NCI-H2171 (cell line): Measurements from ENCODE around the gene SLC41A3.
"Not testable (repeated sequence)": the region's sequence is repeated elsewhere in the genome, so short reads cannot be mapped to it uniquely, and the experiment has no call there.

ENCODE experiments used
- DNase-seq: peaks from one replicate; lab custom pipeline; 2025; lab: John Stamatoyannopoulos, UW

The SLC41A3 gene

DNA sequence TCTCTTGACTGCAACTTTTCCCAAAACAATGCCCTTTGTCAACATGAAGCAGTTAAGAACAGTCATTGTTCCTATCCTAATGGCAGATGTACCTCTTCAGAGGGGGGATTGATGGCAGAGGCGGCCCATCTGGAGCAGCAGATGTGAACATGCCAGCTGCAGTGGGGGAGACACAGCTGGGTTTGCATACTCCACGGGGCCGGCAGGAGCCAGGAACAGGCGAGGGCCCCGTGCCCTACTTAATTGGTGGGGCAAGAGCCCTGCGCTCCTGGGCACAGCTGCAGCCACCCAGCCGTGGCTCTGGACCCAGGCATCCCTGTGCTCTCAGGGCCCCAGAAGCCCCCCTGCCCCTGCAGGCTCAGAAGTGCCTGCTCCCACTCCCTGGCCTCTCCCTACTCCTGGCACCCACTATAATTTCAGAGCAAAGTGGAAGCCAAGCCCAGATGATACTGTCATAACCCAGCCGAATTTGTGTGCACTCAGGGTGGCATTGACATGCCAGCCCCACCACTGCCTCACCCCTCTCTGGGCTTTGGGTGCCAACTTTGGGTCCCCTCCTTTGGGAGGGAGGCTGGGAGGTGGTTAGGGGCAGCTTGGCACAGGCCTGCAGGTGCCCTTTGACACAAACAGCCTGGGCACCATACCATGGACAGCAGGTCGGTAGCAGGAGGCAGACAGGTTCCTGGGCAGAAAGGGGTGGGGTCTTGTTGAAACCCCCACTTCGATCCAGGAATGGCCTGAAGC lies 80.3 kb downstream of the SLC41A3 start:
- peak; percentile 39 for DNase-seq

DNA sequence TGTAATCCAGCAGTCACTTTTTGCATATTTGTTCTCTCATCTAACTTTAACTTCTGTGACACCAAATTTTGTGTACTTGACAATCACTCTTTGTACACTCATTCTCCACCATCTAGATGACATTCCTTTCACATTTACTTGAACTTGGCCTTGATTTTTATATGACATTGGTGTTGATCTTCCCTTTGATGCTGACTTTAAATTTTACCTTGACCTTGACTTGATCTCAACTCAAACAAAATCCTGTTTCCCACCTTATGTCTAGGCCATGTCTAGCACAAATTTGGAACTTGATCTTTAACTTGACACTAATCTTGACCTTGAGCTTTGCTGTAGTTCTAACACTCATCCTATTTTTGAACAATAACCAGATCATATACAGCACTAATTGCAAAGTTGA lies 81.7 kb downstream of the SLC41A3 start:
- DNase-seq, result no peak

DNA sequence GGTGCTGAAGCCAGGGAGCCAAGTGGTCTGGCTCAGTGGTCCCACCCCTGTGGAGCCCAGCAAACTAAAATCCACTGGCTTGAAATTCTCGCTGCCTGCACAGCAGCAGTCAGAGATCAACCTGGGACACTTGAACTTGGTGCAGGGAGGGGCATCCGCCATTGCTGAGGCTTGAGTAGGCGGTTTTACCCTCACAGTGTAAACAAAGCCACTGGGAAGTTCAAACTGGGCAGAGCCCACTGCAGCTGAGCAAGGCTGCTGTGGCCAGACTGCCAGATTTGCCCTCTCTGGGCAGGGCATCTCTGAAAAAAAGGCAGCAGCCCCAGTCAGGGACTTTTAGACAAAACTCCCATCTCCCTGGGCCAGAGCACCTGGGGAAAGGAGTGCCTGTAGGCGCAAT lies 87.2 kb downstream of the SLC41A3 start:
- not testable (repeated sequence) for DNase-seq

DNA sequence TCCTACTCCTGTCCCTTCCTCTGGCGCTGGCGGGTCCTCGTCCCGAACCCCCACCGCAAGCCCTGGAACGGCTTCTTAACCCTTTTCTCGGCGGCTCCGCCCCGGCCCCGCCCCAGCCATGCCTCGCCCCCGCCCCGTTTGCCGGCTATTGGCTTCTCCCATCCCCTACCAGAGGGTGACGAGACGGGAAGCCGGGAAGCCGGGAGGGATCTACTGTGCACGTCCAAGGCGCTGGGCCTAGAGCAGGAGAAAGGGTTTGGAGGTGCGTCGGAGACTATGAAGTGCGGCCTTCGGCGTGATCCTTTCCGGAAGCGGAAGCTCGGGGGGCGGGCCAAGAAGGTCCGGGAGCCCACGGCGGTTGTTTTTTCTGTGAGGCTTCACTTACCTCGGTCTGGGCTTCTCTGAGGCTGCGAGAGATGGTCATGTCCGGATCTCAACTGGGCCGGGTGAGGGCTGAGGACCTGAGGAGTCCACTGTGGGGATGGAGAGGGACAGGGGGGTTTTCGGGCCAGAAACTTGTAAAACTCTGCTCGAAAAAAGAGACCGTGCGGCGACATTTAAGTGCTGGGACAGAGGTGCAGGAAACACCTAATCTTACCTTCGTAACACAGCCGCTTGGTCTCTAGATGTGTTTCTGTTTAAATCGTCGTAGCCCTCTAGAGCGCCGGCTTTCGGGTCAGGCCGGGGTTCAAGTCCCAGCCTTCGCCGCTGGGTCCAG lies 93.5 kb downstream of the SLC41A3 start:
- DNase-seq, result peak; percentile 56

DNA sequence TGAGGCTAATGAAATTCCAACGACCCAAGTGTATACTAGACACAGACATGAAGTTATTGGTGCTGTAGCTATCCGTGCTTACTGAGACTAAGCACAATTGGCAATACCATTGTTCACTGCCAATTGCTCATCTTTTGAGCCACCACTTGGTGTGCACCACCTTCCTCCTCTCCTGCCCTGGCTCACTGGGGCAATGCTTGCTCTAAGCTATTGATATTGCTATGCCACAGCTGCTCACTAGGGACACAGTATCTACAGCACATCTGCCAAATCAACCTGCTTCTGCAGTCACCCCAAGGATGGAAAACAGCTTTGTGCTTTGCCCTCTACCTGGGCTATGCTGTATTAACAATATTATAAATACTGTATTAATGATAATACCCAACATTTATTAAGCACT lies 99.0 kb downstream of the SLC41A3 start:
- DNase-seq, result not testable (repeated sequence)

DNA sequence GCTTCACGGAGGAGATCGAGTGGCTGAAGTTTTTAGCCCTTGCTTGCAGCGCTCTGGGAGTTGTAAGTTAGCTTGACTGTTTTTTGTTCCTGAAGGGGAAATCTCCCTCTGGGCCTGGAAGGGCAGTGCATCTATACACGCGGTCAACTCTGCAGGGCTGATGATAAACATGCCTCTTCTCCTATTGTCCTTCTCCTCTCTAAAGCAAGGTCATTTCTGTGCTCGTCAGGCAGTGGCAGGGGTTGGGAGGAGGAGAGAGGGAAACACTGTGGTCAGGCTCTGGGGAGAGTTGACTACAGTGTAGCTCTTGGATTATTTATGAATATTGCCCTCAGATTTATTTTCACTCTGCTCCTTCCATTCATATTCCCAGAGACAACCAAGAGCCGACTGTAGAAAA lies 106.8 kb downstream of the SLC41A3 start:
- DNase-seq, result not testable (repeated sequence)

DNA sequence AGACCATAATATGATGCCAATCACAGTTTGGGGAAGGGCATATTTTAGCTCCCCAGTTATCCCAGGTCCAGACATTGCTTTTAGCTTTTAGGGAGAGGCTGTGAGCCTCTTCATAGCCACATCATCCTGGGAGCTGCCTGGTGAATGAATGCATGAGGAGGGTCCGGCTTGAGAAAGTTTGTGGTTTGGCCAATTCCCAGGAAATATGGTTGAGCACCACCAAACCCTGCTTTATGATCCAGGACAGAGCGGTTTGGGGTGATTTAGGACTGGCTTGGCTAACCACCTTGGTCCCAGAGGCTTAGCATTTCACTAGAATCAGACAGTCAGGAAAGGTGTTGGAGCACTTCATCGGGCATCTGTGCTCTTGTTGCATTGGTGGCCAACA lies 107.9 kb downstream of the SLC41A3 start:
- DNase-seq, result not testable (repeated sequence)

DNA sequence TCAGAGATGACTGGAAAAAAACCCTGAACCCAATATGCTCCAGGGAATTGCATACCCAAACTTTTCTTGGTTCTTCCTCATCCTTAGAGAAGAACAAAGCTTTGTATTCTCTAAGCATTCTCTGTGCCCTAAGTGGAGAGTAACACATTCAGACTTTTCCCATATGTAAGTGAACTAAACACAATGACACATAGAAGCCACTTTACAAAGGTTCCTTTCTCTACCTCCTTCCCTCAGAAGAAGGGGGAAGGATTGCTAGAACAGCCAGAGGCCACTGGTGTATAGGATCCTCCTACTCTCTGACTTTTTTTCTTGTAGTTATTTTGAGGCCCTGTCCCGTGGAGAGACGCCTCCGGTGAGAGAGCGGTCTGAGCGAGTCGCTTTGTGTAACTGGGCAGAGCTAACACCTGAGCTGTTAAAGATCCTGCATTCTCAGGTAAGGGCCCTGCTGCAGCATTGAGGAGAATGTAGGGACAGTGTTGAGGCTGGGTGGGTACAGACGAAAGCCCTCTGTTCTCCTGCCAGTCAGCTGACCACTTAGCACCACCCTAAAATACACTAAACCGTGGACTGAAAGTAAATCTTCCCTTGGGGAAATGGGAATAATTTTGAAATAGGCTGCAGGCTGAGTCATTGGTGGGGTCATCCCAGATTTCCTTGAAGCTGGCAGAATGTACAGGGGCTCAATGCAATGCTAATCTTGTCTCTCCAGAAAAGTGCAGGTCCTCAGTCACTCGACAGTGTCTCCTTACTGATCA lies 108.5 kb downstream of the SLC41A3 start:
- DNase-seq, result not testable (repeated sequence)

DNA sequence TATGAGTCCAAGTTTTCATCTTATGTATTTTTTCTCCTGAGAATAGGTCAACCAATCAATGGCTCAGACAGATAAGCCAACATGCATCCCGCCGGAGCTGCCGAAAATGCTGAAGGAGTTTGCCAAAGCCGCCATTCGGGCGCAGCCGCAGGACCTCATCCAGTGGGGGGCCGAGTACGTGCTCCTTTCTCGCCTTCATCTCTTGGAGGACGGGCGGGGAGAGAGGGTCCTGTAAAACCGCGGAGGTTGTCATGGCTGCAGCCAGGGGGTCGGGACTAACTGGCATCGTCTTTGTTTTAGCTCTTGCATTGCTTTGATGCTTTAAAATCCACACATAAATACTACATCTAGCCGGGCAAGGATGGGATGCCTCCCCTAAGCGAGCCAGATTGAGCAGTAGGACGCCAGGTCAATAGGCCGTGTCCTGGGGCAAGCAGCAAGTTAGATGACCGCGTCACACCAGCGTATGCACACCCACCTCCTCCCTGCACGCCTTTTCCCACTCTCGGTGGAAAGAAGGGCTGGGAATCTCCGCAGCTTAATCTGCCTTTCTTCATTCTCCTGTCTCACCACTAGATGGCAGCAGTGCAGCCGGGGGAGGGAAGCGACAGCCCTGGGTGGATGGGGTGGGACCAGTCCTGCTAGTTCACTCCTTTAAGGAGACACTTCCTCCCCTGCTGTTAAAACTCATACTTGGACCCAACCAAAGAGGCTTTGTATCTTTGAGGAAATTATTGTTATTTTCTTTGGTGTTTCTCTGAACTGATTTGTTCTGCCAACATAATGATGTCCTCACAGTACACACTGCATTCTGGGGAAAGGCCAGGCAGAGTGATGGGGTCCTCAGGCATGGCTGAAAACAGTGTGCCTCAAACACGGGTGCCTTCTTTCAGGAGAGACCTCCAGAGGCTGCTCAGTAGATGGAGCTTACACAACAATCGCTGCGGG lies 111.7 kb downstream of the SLC41A3 start:
- DNase-seq, result not testable (repeated sequence)

DNA sequence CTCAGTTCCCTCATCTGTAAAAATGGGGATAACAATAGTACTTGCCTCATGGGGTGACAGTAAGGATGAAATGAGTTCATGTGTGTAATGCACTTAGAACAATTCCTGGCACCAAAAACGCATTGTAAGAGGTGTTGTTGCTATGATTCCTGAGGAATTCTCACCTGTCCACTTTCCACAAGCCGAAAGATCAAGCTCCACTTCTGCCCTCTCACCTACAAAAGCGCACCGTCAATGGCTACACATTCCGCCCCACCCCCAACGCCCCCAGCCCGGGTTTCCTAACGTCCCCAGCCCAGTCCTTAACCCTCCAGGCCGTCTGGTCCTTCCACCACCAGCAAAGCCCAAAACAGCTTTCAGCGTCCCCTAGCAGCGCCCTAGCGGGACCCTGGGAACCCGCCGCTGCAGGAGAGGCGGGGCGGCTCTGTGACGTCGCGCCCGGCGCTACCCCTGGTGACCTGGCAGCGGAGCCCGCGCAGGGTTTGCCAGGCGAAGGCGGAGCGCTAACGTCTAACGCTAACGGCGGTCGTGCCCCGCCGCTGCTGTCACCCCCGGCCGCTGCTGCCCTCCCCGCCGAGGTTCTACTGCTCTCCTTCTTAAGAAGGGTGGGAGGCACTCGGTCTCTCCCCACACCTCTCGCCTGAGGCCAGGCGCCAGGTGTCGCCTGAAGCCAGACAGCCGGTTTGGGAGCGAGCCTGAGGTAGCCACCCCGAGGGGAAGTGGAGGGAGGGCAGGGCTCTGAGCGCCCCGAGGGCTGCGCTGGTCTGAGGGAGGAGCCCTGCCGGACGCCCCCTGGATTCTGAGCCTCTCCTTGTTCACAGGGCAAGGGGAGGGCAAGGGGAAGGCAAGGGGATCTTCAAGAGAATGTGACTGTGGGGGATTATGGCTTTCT lies 115.0 kb downstream of the SLC41A3 start, which contains the start of gene ROPN1B:
ROPN1B (plus strand) TSS at position 478 of the 892 bp plus-strand sequence. CDS start 2,877 bp downstream, outside the sequence.
- DNase-seq, result not testable (repeated sequence)

DNA sequence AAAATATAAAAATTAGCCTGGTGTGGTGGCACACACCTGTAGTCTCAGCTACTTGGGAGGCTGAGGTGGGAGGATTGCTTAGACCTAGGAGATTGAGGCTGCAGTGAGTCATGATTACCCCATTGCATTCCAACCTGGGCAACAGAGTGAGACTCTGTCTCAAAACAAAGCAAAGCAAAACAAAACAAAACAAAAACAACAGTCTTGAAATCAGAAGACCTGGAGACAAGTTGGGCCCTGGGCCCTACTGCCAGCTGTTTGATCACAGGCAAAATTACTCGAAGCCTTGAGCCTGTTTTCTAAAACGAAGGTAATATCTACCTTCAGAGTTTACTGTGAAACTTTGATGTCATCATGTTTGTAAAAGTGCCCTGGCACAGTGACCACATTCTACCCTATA lies 115.8 kb downstream of the SLC41A3 start:
- DNase-seq, result not testable (repeated sequence)

DNA sequence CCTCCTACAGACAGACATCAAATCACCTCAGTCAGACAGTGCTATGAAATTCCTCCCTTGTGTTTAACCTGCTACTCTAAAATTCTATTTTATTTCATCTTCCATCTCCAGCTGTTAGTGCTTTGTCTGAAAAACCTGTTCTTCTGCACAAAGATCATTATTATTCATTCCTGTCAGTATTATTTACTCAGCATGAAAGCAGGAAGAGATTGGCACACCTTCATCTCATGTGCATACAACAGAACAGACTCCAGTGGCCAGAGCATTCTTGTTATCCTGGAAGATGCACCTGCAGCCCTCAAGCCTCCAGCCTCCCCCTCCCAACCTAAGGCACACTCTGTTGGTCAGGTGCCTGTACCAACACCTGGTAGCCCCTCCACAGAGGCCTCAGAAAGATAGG lies 116.8 kb downstream of the SLC41A3 start:
- DNase-seq, result no peak

DNA sequence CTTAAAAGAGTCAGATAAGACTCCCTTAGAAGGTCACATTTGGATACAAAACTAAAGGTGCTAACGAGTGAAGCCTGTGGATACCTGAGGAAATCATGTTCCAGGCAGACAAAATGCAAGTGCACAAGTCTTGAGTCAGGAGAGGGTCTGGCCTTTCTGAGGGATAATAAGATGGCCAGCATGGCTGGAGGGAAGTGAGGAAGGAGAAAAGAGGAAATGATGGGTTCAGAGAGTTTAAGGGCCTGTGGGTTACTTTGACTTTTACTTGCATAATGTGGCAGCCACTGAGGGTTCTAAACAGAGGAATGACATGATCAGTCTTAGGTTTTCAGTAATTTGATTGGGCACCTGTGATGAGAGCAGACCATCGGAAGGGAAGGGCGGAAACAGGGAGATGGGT lies 118.4 kb downstream of the SLC41A3 start:
- DNase-seq, result no peak

DNA sequence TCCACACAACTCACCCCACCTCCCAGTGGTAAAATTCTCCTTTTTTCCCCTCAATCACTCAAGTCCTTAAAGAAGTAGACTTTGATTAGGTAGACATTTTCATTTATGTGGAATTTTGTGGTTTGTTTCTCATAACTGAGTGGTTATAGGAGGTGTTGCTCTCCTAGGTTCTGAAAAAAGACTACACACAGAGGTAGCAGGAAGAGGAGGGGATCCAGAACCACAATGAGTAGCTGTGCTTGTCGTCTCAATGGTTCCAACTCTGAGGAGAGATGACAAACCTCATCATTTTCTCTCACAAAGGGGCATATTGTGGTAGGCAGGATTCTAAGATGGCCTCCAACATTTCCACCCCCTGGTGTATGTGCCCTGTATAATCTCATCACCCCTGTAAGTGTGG lies 120.1 kb downstream of the SLC41A3 start:
- not testable (repeated sequence) for DNase-seq

DNA sequence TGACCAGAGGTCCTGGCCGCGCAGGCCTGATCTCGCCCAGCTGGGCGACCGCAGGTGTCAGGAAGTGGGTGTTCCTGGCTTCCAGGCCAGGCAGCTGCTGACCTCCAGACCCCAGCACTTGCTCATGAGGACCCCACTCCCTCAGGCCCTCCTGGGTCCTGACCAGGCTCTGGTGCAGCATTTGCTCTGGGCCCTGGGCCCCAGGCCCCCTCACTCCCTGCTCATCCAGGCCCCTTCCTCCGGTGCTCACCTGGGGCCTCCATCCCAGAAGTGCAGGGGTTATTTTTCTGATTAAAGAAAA lies 122.7 kb downstream of the SLC41A3 start:
- DNase-seq, result no peak

DNA sequence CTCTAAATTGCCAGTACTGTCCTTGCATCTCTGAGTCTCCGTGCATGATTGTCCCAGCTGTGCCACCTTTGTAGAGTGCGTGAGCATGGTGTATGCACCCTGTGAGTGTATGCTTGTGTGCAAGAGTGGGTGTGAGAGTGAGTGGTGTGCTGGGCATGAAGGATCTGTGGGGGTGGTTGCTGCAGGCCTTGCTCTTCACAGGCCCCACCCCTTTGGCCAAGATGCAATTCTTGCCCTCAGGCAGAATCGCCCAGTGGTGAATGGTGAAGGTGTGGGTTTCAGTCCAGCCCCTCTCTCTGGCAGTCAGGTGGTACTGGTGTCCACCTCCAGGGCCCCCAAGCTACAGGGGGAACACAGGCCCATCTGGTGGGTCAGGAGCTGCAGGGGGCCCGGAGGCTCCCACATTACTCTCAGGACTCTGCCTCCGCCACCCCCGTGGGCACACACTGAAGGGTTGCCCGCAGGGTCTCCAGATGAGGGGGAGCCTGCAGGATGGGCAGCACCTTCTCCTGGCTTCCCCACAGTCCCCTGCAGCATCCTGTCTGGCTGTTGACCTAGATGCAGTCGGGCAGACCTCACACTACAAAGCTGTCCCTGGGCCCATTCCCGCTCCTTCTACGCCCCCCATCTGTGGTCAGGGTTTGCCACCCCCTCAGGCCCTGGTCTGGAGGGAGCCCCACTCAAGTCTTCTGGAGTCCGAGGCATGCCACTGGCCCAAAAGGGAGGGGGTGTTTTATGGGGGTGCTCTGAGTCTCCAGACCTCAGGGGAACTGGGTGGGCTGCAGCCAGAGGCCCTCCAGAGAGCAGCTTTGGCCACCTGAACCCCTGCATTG lies 123.3 kb downstream of the SLC41A3 start:
- DNase-seq, result no peak

DNA sequence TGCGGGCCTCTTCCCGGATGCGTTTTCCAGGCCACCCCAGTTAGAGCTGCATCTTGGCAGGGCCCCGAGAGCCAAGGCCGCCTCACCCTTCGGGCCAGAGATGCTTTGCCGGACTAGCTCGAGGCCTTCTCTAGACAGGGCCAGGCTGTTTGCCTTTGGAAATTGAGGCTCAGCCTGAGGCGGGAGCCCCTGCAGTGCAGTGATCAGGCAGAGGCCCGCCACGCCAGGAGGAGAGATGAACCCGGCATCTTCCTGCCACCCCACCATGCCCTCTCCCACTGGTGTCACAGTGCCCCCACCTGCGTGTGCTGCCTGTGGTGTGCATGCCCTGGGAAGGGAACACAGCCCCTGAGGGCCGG lies 123.9 kb downstream of the SLC41A3 start:
- DNase-seq, result no peak

DNA sequence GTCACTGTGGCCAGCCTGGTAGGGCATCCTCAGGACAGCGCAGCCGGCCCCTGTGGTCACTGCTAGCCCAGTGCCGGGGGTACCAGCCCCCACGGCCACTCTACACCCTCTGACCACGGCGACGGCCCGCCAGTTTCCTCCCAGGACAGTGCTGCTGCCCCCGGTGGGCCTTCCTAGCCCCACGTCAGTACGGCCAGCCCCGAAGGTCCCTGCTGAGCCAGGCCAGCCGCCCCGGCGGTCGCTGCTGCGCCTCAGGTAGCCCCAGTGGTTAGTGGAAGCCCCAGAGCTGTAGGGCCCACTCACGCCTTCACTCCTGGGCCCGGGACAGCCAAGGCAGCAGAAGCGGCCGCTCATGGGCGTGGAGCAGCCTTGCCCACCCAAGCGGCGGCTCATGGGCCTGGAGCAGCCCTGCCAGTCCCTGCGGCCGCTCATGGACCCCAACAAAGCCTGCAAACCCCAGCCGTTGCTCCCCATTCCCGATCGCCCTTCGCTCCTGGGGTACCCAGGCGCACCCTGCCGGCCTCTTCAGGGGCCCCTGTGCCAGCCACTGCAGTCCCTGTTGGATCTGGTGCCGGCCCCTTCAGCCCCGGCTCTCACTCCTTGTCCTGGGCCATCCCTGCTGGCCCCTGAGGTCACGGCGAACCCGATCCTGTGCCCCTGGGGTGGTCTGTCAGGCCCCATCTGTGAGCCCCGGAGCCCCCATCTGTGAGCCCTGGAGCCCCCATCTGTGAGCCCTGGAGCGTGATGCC lies 124.4 kb downstream of the SLC41A3 start:
- DNase-seq, result no peak
